ENCODE data around the gene FBLN1. TPM values are rescaled to one million over a fixed set of nuclear protein-coding genes. Genes with fewer than 3 reads are reported as not detected.

The FBLN1 gene
- total RNA-seq, 4 donors from 2014 or later, result 65.0 to 194 (median 136) TPM

GRCh38 chr22:45574069-45574703 lies 71.5 kb downstream of the FBLN1 start:
- no peak for TF ChIP-seq CTCF (IDR thresholded peaks at IDR 0.05; ENCODE audit: low read depth)

DNA sequence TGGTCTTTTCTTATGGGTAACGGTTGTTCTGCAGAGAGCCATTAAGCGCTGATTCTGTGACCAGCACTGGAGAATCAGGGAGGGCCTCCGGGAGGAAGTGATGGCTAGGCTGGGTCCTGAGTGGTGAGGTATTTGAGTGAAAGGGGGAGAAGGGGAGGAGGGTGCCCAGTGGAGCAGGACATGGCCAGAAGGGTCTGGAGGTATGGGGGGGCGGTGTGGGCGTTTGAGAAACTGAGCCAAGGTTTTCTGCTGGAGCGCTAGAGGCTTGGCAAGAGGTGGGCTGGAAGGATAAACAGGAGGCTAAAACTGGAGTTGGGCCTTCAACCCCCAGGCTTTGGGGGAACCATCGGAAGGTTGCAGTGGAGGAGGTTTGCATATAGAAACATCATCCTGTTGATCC lies 72.5 kb downstream of the FBLN1 start:
- TF ChIP-seq CTCF (IDR thresholded peaks at IDR 0.05; ENCODE audit: low read depth), result no peak

- TF ChIP-seq CTCF (IDR thresholded peaks at IDR 0.05; ENCODE audit: low read depth), result no peak
These were observed 73.1 kb downstream of the FBLN1 start for GRCh38 chr22:45575607-45576272.

- TF ChIP-seq CTCF (IDR thresholded peaks at IDR 0.05; ENCODE audit: low read depth), result no peak
These were observed 73.6 kb downstream of the FBLN1 start for GRCh38 chr22:45576273-45576625.

DNA sequence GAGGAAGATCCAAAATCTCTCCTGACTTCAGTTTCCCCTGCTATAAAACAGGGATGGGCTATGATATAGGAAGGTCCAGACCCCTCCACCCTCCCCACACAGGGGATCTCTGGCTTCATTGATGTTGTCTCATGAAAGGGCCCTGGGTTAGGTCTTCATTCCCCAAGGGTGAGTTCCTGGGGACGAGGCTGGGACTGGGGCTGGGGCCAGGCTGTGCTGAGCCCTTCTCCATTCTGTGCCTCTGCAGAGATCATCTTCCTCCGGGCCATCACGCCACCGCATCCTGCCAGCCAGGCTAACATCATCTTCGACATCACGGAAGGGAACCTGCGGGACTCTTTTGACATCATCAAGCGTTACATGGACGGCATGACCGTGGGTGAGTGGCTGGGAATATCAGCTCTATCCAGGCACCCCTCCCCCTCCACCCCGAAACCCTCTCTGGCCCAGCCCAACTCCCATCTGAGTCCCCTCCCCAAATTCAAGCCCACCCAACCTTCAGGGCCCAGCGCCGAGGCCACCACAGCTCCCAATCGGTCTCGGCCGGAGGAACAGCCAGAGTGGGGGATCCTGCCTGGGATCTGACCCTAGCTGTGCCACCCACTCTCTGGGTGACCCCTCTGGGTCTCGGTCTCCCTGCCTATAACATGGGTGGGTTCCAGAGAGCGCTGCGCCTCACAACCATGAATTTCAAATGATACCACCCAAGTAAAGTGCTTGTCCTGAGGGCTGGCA lies 74.2 kb downstream of the FBLN1 start:
- no peak for TF ChIP-seq CTCF (IDR thresholded peaks at IDR 0.05; ENCODE audit: low read depth)

GRCh38 chr22:45577746-45578523 lies 75.3 kb downstream of the FBLN1 start:
- TF ChIP-seq CTCF (IDR thresholded peaks at IDR 0.05; ENCODE audit: low read depth), result no peak
